HG03064 (cell line): ENCODE results near the gene CILP2.

Experiments
- ATAC-seq: cut with Tn5 transposase; IDR thresholded peaks from one replicate; pipeline ENCODE4 v1.9.1; 2021; ENCODE audit warnings: low read depth; ENCODE audit not compliant: unreplicated experiment

CILP2 gene

GRCh38 chr19:19527674-19528625, 10.1 kb upstream of the CILP2 start:
- no peak for ATAC-seq

DNA sequence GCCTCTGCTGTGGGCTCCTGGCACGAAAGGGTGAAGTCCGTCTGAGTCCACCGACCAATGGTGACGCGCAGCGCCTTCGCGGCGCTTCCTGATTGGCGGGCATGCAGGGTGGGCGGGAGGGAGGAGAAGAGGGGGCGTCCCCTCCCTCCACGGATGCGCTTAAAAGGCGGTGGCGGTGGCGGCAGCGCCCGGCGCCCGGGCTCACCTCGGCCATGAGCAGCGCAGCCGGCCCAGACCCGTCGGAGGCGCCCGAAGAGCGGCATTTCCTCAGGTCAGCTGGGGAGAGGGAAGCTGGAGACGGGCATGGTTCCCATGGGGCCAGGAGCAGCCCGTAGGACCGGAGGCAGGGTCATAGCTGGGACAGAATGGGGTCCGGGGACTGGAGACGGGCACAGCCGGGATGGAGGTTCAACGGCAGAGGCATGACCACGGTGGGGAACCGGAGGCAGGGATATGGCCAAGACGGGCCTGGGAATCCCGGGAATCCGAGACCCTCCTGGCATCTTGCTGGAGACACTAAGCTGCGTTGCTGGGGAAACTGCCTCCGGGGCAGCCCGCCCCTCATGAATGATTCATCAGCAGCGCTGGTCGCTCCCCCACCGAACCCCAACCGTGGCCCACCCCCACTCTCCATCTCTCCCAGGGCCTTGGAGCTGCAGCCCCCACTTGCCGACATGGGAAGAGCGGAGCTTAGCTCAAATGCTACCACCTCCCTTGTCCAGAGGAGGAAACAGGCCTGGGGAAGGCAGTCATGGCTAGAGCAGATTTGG, 9.2 kb upstream of the CILP2 start, which contains the start of gene YJEFN3:
TSS of gene YJEFN3 (plus strand) at position 191 of the 770 bp plus-strand sequence. CDS start at position 213, 22 bp downstream.
- no peak for ATAC-seq

DNA sequence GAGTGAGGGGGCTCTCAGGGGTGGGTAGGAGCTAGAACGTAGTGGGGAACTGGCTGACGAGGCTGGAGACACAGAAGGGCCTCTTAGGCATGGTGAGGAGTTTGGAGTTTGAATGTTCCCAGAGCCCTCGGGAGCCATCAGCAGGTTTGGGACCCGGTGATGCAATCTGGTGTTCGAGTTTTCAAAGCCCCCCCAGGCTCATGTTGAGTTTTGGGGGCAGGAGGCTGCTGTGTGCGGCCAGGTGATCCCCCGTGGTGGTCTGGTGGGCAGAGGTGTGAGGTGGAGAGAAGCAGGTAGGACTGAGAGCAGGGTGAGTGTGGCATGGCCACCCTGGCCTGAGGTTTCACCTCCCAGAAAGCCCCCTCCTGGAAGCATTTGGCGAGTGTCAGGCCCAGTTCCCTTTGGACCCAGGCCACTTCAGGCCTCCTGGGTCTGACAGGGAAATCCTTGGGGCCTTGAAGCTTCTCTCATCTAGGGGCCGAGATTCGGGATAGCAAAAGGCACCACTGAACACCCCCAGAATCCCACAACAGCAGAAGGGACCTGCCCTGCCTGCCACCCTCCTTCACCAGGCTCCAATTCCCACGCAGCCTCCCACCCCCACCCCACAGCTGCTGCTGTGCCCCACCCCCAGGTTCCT, 8.2 kb upstream of the CILP2 start:
- no peak for ATAC-seq

DNA sequence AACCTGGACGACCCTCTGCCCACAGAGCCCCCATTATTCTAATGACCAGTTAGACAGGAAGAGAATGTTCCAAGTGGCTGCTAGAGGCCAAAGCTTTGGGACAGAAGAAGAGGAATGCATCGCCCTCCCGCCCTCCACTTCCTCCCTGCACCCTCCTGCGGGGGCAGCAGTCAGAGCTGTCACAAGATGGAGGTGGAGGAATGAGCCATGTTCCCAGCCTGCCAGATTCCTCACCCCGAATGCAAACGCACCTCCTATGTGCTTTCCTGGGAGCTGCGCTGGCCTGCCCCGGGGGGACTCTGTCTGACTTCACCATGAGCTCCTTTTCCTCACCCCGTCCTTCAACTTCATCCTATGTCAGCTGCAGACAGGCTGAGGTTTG, 7.7 kb upstream of the CILP2 start:
- no peak for ATAC-seq

- no peak for ATAC-seq
These were observed 7.2 kb upstream of the CILP2 start for GRCh38 chr19:19530889-19531288.

DNA sequence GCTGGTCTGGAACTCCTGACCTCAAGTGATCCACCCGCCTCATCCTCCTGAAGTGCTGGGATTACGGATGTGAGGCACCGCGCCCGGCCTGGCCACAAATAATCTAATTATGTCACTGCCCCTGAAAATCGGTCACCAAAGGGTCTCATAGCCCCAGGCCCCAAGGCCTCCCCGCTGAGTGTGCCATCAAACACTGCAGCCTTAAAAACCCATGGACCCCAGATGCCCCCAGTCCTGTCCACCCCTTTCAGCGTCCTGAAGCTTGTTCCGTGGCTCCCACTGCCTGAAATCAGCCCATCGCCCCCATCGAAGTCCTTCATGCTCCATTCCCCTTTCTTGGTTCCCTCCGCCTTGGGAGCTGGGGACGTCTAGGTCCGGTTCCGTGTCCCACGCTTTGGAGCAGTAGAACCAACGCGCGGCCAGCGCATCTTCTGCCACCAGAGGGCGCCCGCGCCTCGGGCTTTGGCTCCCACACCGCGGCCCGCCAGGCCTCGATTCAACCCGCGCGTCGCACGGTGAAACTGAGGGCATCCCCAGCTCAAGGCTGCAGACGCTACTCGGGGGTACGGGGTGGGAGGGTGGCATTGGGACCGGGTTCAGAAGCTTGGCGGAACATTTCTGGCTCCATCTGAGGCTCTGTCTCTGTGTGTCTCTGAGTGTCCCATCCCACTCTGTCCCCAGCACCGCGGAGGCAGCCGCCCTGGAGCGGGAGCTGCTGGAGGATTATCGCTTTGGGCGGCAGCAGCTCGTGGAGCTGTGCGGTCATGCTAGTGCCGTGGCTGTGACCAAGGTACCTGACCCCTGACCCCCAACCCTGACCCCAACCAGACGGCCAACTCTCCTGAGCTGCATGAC, 5.9 kb upstream of the CILP2 start:
- ATAC-seq = no peak

DNA sequence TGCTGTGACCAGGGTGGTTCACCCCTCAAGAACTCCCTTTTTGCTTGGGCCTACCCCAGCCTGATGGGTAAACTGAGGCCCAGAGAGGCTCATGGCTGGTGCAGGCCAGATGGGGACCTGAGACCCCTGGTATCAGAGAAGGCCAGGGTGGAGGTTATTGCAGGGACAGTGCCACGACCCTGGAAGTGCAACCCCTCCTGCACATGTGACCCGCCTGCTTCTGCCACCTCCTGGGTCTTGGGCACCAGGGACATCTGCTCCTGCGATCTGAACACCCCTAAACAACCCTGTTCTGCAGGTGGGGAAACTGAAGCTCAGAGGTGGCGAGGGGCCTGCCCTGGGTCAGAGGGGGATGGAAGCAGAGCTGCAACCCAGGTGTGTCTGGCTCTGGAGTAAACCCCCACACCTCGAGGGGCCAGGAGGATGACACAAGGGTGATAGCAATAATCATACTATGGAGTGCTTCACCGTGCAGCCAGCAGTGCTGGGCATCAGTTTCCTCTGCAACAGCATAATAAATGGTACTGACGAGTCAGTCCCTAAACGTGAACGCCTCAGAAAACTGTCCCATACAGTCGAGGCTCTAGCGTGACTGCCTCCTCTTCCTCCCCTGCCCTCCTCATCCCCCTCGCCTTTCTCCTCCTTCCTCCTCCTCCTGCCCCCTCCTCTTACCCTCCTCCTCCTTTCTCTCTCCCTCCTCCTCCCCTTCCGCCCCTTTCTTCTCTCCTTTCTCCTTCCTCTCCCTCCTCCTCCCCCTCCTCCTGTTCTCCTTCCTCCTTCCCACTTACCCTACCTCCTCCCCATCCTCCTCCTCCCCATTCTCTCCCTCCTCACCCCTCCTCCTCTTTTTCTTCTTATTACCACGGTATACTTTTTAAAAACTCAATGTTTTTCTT, 5.0 kb upstream of the CILP2 start:
- no peak for ATAC-seq

- ATAC-seq = no peak
These were observed 4.2 kb upstream of the CILP2 start for GRCh38 chr19:19533841-19534240.

GRCh38 chr19:19534556-19535265, 3.4 kb upstream of the CILP2 start:
- ATAC-seq = no peak

DNA sequence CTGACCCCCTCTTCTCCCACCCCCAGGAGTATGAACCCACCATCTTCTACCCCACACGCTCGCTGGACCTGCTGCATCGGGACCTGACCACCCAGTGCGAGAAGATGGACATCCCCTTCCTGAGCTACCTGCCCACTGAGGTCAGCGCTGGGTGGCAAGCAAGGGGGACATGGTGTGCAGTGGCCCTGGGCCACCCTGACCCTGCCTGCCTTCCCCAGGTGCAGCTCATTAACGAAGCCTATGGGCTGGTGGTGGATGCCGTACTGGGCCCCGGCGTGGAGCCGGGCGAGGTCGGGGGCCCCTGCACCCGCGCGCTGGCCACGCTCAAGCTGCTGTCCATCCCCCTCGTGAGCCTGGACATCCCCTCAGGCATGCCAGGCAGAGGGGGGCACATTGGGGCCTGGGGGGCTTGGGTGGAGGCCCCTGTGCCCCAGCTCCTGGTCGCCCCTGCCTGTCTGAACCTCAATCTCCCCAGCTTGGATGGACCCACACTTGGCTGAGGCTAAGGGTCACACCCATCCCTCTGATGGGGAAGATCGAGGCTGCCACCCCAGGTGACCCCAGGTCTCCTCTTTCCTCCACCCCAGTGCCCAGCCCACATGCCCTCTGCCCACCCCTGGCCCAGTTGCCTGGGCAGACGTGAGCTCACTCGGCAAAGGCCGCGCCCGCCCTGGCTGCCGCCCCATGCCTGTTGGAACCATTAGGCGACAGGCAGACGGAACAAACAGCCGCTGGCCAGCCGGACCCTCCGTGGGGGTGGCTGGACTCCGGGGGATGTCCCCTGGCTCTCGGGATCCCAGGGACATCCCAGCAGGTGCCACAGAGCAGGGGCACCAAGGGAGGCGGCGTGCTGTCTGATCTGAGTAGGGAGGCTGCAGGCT, 2.5 kb upstream of the CILP2 start:
- ATAC-seq = no peak

- no peak for ATAC-seq
These were observed 703 bp upstream of the CILP2 start for GRCh38 chr19:19537075-19538048.

GRCh38 chr19:19538785-19539166, 711 bp downstream of the CILP2 start:
- no peak for ATAC-seq

DNA sequence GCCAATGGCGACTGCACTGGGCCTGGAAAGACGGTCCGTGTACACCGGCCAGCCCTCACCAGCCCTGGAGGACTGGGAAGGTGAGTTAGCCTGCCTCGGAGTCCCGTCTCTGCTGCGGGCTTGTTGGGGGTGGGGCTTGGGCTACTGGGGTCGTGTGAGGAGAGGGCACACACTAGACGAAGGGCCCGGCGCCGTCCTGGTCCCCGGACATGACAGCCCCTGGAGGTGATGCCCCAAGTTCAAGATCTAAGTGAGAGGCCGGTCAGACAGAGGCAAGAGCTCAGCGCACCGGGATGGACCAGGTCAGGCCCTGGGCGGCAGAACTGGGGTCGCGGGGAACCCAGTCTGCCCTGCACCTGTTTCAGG, 1.6 kb downstream of the CILP2 start:
- no peak for ATAC-seq

DNA sequence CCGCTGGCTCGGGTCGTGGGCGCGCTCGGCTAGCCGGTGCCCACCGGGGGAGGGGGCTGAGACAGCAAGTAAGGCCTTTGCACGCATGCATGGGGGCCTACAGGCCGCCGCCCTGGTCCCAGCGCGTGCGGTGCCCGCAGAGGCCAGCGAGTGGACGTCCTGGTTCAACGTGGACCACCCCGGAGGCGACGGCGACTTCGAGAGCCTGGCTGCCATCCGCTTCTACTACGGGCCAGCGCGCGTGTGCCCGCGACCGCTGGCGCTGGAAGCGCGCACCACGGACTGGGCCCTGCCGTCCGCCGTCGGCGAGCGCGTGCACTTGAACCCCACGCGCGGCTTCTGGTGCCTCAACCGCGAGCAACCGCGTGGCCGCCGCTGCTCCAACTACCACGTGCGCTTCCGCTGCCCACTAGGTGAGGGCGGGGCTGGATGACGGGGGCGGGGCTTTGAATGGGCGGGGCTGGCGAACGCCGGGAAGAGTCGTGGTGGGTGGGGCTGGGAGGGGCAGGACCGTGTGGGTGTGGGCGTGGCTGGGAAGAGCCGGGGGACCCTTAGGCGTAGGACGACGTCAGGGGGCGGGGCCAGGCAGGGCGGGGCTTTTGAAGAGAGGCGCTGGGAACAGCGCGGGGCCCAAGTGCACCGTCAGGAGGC, 2.1 kb downstream of the CILP2 start:
- ATAC-seq = no peak

DNA sequence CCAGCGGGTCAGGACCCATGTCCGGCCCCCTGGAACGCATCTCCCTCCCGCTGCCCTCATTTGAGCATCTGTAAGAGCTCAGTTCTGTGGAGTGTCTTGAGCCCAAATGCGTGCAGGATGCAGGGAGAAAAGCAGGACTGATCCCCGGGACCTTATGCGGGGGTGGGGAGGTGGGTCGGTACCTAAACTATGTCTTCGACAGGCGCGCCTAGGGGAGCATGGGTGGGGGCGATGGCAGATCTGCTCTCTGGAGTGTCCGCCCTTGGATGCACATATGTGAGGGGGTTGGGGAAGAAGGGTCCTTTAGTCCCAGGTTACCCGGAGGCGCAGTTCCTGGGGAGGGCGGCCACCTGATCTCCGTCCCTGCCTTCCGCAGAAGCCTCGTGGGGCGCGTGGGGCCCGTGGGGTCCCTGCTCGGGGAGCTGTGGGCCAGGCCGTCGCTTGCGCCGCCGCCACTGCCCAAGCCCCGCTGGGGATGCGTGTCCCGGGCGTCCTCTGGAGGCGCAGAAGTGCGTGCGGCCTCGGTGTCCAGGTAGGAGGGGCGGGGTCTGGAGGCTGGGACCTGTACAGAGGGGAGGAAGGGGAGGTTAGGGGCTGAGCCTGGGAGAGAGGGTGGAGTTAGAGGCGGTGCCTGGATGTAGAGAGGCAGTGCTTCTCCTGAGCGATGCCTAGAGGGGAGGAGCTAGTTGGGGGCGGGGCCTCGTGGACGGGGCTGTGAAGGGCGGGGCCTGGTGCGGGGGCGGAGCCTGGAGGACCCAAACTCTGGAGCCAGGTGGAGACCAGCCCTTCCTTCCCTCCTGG, 2.9 kb downstream of the CILP2 start:
- no peak for ATAC-seq
